Prostate gland (tissue), 2 donors: ENCODE data around the gene OSBPL3.

Experiments used
- POLR2A ChIP-seq: fragments of 450-650 bp; IDR thresholded peaks from one replicate; pipeline ENCODE4 v1.6.1; 2016; ENCODE audit warnings: antibody characterized with exemption, mild to moderate bottlenecking
- POLR2AphosphoS5 ChIP-seq: sonication (generic); formaldehyde crosslinking; IDR thresholded peaks from one replicate; pipeline ENCODE4 v1.6.1; 2017; ENCODE audit warnings: antibody characterized with exemption
- TF ChIP-seq, protein P1 (sequence below), 4 experiments: fragments of 200-600 bp in 2 of 4; fragments of 450-650 bp in 2 of 4; sonication (generic) in 2 of 4; IDR thresholded peaks; 1 replicate in 3 of 4; 2 replicates in 1 of 4; pipeline ENCODE4 v1.5.1; 2016 to 2019; ENCODE audit warnings: antibody characterized with exemption in 4 of 4, mild to moderate bottlenecking in 2 of 4, moderate library complexity in 2 of 4

DNA sequence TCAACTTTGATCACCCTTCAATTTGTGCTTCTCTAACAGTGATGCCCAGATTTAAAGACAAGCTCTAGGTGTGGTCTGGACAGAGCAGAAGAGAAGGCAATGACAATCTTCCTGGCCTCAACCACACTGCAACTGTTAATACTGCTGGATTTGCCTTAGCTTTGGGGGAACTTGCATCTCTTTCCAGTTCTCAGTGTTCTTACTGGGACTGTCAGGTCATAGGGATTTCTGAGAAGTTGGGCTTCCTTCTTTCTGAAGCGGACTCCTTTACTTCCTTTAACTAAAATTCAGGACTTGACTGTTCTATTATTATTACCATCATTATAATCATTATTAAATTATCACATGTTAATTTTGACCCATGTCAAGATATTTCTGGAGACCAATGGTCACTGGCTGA is 80.8 kb downstream of the OSBPL3 start:
- TF ChIP-seq, protein P1, sequence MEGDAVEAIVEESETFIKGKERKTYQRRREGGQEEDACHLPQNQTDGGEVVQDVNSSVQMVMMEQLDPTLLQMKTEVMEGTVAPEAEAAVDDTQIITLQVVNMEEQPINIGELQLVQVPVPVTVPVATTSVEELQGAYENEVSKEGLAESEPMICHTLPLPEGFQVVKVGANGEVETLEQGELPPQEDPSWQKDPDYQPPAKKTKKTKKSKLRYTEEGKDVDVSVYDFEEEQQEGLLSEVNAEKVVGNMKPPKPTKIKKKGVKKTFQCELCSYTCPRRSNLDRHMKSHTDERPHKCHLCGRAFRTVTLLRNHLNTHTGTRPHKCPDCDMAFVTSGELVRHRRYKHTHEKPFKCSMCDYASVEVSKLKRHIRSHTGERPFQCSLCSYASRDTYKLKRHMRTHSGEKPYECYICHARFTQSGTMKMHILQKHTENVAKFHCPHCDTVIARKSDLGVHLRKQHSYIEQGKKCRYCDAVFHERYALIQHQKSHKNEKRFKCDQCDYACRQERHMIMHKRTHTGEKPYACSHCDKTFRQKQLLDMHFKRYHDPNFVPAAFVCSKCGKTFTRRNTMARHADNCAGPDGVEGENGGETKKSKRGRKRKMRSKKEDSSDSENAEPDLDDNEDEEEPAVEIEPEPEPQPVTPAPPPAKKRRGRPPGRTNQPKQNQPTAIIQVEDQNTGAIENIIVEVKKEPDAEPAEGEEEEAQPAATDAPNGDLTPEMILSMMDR (IDR thresholded peaks at IDR 0.05): no peak
- TF ChIP-seq POLR2A (no peak), POLR2AphosphoS5 (no peak)
